Activated naive CD8-positive, alpha-beta T cell treated with anti-CD3 and anti-CD28 coated beads for 36 hours (primary cell): ENCODE data around the gene MSI2. TPM values are rescaled to one million over a fixed set of nuclear protein-coding genes. Genes with fewer than 3 reads are reported as not detected.

Experiments
- DNase-seq: peaks from one replicate; pipeline ENCODE4 v3.0.0; 2021
- H3K27ac Mint-ChIP-seq: one replicate; pipeline ENCODE4 v1.8.0; 2022; ENCODE audit warnings: mild to moderate bottlenecking, moderate library complexity, mixed read lengths
- H3K27me3 Mint-ChIP-seq: one replicate; pipeline ENCODE4 v1.8.0; 2022; ENCODE audit warnings: mild to moderate bottlenecking, mixed read lengths
- H3K36me3 Mint-ChIP-seq: one replicate; pipeline ENCODE4 v1.8.0; 2021; ENCODE audit warnings: mild to moderate bottlenecking, mixed read lengths
- H3K4me1 Mint-ChIP-seq: one replicate; pipeline ENCODE4 v1.8.0; 2021; ENCODE audit warnings: mixed read lengths
- H3K4me3 Mint-ChIP-seq: one replicate; pipeline ENCODE4 v1.8.0; 2022; ENCODE audit warnings: mild to moderate bottlenecking, moderate library complexity, mixed read lengths
- H3K9me3 Mint-ChIP-seq: one replicate; pipeline ENCODE4 v1.8.0; 2022; ENCODE audit warnings: mixed read lengths
- total RNA-seq, 2 experiments: library from RNA; stranded (reverse); gene quantifications; one replicate each; pipeline ENCODE4 v1.2.3, GENCODE V29; 2021

The MSI2 gene
- total RNA-seq, 2 experiments from 2014 or later, result 48.0 to 49.4 TPM

DNA sequence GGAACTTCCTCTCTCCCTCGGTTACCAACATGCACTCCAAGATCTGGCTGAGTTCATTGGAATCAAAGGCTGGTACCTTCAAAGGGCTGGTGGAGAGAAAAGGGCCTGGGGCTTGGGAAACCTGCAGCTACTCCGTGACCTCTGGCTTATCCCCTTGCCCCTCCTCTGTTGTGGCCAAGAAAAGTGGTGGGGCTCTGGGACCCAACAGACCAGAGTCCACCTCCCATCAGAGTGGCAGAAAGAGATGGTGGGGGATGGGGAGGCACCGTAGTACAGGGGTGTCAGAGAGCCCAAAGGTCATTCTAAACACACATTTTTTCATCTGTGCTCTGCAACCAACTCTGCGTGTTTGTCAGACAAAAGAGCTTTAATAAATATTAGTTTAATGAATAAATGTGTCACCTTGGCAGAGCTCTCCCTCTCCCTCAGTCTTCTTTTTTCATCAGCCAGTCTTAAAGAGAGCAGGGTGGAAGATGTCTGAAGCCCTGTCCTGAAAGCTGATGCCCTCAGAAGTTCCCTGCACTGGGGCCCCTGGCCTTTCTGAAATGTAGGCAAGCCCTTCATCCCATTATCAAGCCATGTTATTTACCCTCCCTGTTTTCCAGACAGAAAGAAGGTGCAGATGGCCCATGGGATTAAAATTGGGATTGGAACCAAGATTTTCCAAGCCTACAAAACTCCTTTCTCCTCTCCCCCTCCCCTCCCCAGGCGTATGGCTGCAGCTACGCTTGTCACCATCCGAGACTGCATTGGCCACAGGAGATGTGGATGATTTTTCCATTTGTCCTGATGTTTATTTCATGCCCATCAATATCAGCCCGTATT lies 261.5 kb downstream of the MSI2 start:
- Mint-ChIP-seq H3K36me3 (peaks cover 5% of the 10 kb centered on the region), H3K27me3 (no peaks in the 10 kb centered on the region), H3K27ac (no peak overlapping the region), H3K4me1 (peaks cover 13% of the 10 kb centered on the region), H3K9me3 (no peaks in the 10 kb centered on the region), H3K4me3 (no peak overlapping the region)
- no peak for DNase-seq

DNA sequence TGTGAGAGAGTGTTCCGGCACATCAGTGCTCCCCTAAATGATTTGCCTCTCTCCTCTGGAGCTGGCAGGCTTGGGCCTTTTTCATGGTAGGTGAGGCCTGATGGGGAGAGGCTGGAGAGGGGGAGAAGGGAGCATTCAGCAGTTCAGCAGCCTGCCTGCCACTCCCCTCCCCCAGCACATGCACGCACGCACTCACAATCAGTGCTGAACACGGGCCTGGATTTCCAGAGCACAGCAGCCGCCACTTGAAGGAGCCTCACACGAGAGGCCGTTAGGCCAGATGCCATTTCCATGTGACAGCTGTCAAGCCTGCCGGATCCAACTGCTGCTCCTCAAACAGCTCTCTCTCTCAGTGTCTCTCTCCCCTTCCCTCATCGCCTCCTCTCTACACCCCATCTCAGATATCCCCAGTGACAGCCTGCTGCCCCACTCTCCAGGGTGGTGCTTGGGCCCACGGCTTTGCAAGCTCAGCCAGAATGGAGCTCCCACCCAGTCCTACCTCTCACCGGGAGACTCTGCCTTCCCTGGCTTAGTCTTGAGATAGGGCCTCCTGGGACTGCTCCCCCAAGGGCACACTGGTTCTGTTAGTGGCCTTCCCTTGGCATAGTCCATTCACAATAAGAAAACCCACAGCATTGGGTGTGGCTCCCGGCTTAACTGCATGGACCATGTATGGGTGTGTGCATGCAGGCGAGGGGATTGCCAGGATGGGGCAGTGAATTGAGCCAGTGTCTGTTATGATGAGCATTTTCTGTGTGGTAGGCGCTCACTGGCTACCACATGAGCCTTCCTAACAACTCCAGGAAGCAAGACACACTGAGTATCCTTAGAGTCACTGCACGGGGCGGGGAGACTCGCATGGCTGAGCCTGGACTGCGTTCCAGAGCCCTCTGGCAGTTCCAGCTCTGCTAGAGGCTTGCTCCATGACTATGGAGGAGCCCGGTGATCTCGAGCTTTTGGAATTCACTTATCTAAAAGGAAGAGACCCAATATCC lies 262.6 kb downstream of the MSI2 start:
- no peak for DNase-seq
- Mint-ChIP-seq H3K27ac (no peak overlapping the region), H3K9me3 (no peaks in the 10 kb centered on the region), H3K4me3 (no peak overlapping the region), H3K36me3 (peaks cover 5% of the 10 kb centered on the region), H3K27me3 (no peaks in the 10 kb centered on the region), H3K4me1 (peaks cover 15% of the 10 kb centered on the region)

DNA sequence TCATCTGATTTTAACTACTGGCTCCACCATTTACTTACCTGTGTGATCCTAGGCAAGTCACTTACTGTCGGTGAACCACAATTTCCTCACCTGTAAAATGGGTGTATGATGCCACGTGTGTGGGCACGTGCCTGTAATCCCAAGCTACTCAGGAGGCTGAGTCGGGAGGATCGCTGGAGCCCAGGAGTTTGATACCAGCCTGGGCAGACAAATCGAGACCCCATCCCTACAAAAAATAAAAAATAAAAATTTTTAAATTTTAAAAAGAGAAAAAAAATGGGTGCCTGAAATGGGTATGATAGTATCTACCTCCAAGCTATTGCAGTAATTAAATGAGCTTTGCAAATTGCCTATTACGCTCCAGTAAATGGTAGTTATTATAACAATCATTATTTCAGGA lies 263.5 kb downstream of the MSI2 start:
- Mint-ChIP-seq H3K4me1 (peaks cover 16% of the 10 kb centered on the region), H3K36me3 (peaks cover 2% of the 10 kb centered on the region)

GRCh38 chr17:57521606-57522005 lies 265.3 kb downstream of the MSI2 start:
- no peaks in the 10 kb centered on the region for H3K9me3 Mint-ChIP-seq
- no peak overlapping the region for H3K27ac Mint-ChIP-seq
- H3K27me3 Mint-ChIP-seq, result no peaks in the 10 kb centered on the region
- no peaks in the 10 kb centered on the region for H3K36me3 Mint-ChIP-seq
- H3K4me1 Mint-ChIP-seq, result peaks cover 20% of the 10 kb centered on the region
- DNase-seq, result no peak
- H3K4me3 Mint-ChIP-seq, result no peak overlapping the region

More for the DNA sequence above, 263.5 kb downstream of the MSI2 start:
- no peaks in the 10 kb centered on the region for H3K27me3 Mint-ChIP-seq
- no peak overlapping the region for H3K27ac Mint-ChIP-seq
- H3K9me3 Mint-ChIP-seq, result no peaks in the 10 kb centered on the region
- DNase-seq, result no peak
- H3K4me3 Mint-ChIP-seq, result no peak overlapping the region

- H3K27ac Mint-ChIP-seq, result no peak overlapping the region
- no peaks in the 10 kb centered on the region for H3K9me3 Mint-ChIP-seq
- peaks cover 20% of the 10 kb centered on the region for H3K4me1 Mint-ChIP-seq
Measured at GRCh38 chr17:57522042-57523005, 266.0 kb downstream of the MSI2 start.

GRCh38 chr17:57523926-57524632 lies 267.8 kb downstream of the MSI2 start:
- peaks cover 20% of the 10 kb centered on the region for H3K4me1 Mint-ChIP-seq
- H3K4me3 Mint-ChIP-seq, result no peak overlapping the region
- no peaks in the 10 kb centered on the region for H3K9me3 Mint-ChIP-seq
- H3K27ac Mint-ChIP-seq, result no peak overlapping the region
- H3K36me3 Mint-ChIP-seq, result no peaks in the 10 kb centered on the region
- DNase-seq, result no peak
- no peaks in the 10 kb centered on the region for H3K27me3 Mint-ChIP-seq

More at GRCh38 chr17:57522042-57523005, 266.0 kb downstream of the MSI2 start:
- Mint-ChIP-seq H3K36me3 (no peaks in the 10 kb centered on the region), H3K27me3 (no peaks in the 10 kb centered on the region), H3K4me3 (no peak overlapping the region)
- no peak for DNase-seq

- H3K4me3 Mint-ChIP-seq, result no peak overlapping the region
- H3K4me1 Mint-ChIP-seq, result peaks cover 26% of the 10 kb centered on the region
- no peaks in the 10 kb centered on the region for H3K27me3 Mint-ChIP-seq
- H3K36me3 Mint-ChIP-seq, result no peaks in the 10 kb centered on the region
- H3K27ac Mint-ChIP-seq, result peak overlapping the region; percentile 5
- DNase-seq, result no peak
- no peaks in the 10 kb centered on the region for H3K9me3 Mint-ChIP-seq
Measured at GRCh38 chr17:57524839-57525568, 268.7 kb downstream of the MSI2 start.

- H3K27ac Mint-ChIP-seq, result no peak overlapping the region
- peaks cover 45% of the 10 kb centered on the region for H3K4me1 Mint-ChIP-seq
- H3K27me3 Mint-ChIP-seq, result no peaks in the 10 kb centered on the region
- peaks cover 2% of the 10 kb centered on the region for H3K36me3 Mint-ChIP-seq
- H3K9me3 Mint-ChIP-seq, result no peaks in the 10 kb centered on the region
- H3K4me3 Mint-ChIP-seq, result no peak overlapping the region
- no peak for DNase-seq
Measured at GRCh38 chr17:57527221-57528057, 271.1 kb downstream of the MSI2 start.

DNA sequence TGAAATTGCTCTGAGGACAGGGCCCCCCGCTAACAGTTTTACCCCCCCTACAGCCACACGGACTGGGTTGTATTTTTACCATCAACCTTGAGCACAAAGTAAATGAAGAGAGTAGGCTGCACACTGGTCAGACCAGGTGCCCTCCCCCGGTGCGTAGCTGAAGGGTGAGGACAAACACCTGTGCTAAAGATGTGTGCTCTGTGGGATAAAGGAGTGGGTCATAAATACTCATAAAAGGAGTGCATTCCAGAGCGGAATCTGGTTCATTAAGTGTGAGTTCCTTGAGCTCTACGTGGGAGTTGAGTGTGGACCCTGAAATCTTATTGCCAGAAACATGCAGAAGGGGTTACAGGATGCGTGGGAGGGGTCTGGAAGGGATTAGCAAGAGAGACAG lies 271.7 kb downstream of the MSI2 start:
- Mint-ChIP-seq H3K9me3 (no peaks in the 10 kb centered on the region), H3K36me3 (peaks cover 2% of the 10 kb centered on the region), H3K4me1 (peaks cover 49% of the 10 kb centered on the region), H3K27ac (no peak overlapping the region), H3K27me3 (no peaks in the 10 kb centered on the region), H3K4me3 (no peak overlapping the region)
- no peak for DNase-seq

GRCh38 chr17:57530026-57530425 lies 273.7 kb downstream of the MSI2 start:
- no peak overlapping the region for H3K27ac Mint-ChIP-seq
- H3K36me3 Mint-ChIP-seq, result peaks cover 2% of the 10 kb centered on the region
- no peak for DNase-seq
- H3K9me3 Mint-ChIP-seq, result no peaks in the 10 kb centered on the region
- no peak overlapping the region for H3K4me3 Mint-ChIP-seq
- H3K4me1 Mint-ChIP-seq, result peaks cover 42% of the 10 kb centered on the region
- H3K27me3 Mint-ChIP-seq, result no peaks in the 10 kb centered on the region

- DNase-seq, result no peak
- Mint-ChIP-seq H3K36me3 (peaks cover 4% of the 10 kb centered on the region), H3K27ac (no peak overlapping the region), H3K27me3 (no peaks in the 10 kb centered on the region), H3K9me3 (no peaks in the 10 kb centered on the region), H3K4me1 (peaks cover 37% of the 10 kb centered on the region), H3K4me3 (no peak overlapping the region)
Measured at GRCh38 chr17:57530508-57530907, 274.2 kb downstream of the MSI2 start.

- H3K27ac Mint-ChIP-seq, result no peak overlapping the region
- H3K4me3 Mint-ChIP-seq, result no peak overlapping the region
- no peaks in the 10 kb centered on the region for H3K27me3 Mint-ChIP-seq
- H3K4me1 Mint-ChIP-seq, result peaks cover 36% of the 10 kb centered on the region
- H3K9me3 Mint-ChIP-seq, result no peaks in the 10 kb centered on the region
- peaks cover 4% of the 10 kb centered on the region for H3K36me3 Mint-ChIP-seq
- no peak for DNase-seq
Measured at GRCh38 chr17:57531078-57531477, 274.8 kb downstream of the MSI2 start.
